K562 (cell line): ENCODE measurements around the gene COX7B. TPM values are rescaled to one million over a fixed set of nuclear protein-coding genes. Genes with fewer than 3 reads are reported as not detected.

Source experiments
- ATF6 ChIP-seq: sonication (generic); formaldehyde crosslinking; IDR thresholded peaks from 2 replicates; pipeline ENCODE4 v1.4.0; 2020; ENCODE audit warnings: mild to moderate bottlenecking, missing genetic modification reagents
- DIDO1 ChIP-seq: fragments of 450-650 bp; IDR thresholded peaks from 2 replicates; pipeline ENCODE4 v1.6.1; 2016; ENCODE audit warnings: low read depth, missing biosample characterization, missing genetic modification characterization
- EZH2 ChIP-seq: IDR thresholded peaks from 2 replicates; pipeline ENCODE4 v1.6.1; 2012; ENCODE audit warnings: low read depth, mild to moderate bottlenecking, inconsistent platforms, low read length, borderline replicate concordance
- FOXK2 ChIP-seq, 2 experiments: fragments of 450-650 bp; IDR thresholded peaks in 1 of 2; conservative IDR thresholded peaks in 1 of 2; 2 replicates each; pipeline ENCODE4 v1.6.1; 2016; ENCODE audit warnings: low read depth in 2 of 2, mild to moderate bottlenecking in 1 of 2
- KAT7 ChIP-seq: sonication (generic); formaldehyde crosslinking; IDR thresholded peaks from 2 replicates; pipeline ENCODE4 v1.8.0; 2022; ENCODE audit warnings: missing genetic modification reagents, mild to moderate bottlenecking, borderline replicate concordance
- MEIS2 ChIP-seq: fragments of 450-650 bp; IDR thresholded peaks from 2 replicates; pipeline ENCODE4 v1.6.1; 2014; ENCODE audit warnings: mild to moderate bottlenecking; ENCODE audit not compliant: partially characterized antibody
- MNT ChIP-seq, 2 experiments: fragments of 450-650 bp; conservative IDR thresholded peaks; 2 replicates each; pipeline ENCODE4 v1.6.1; 2017; ENCODE audit warnings: mild to moderate bottlenecking in 2 of 2, moderate library complexity in 2 of 2
- MYBL2 ChIP-seq, 2 experiments: fragments of 450-650 bp in 1 of 2; sonication (generic) in 1 of 2; formaldehyde crosslinking in 1 of 2; IDR thresholded peaks; 2 replicates each; pipeline versions ENCODE4 v1.6.1 to v1.8.1; 2017 to 2022; ENCODE audit warnings: borderline replicate concordance in 1 of 2, inconsistent platforms in 1 of 2, low read depth in 1 of 2, mild to moderate bottlenecking in 1 of 2, missing genetic modification reagents in 1 of 2, moderate library complexity in 1 of 2
- NBN ChIP-seq: fragments of 450-650 bp; IDR thresholded peaks from 2 replicates; pipeline ENCODE4 v1.6.1; 2016; ENCODE audit warnings: low read depth, mild to moderate bottlenecking
- NKRF ChIP-seq: fragments of 450-650 bp; IDR thresholded peaks from 2 replicates; pipeline ENCODE4 v1.6.1; 2016; ENCODE audit warnings: borderline replicate concordance
- POLR2G ChIP-seq: fragments of 200-400 bp; formaldehyde crosslinking; IDR thresholded peaks from 2 replicates; pipeline ENCODE4 v1.6.1; 2017; ENCODE audit warnings: low read depth, mild to moderate bottlenecking, antibody characterized with exemption, low read length, moderate library complexity
- SMC3 ChIP-seq: conservative IDR thresholded peaks from 2 replicates; pipeline ENCODE4 v1.6.1; 2011; ENCODE audit warnings: low read depth, low read length, improper control_type of control experiment; ENCODE audit not compliant: insufficient read depth
- TEAD2 ChIP-seq: fragments of 450-650 bp; IDR thresholded peaks from 2 replicates; pipeline ENCODE4 v1.6.1; 2016; ENCODE audit warnings: missing genetic modification characterization, control low read depth, missing compliant biosample characterization
- ZNF133 ChIP-seq: fragments of 250-450 bp; sonication (Bioruptor Pico); IDR thresholded peaks from 2 replicates; pipeline ENCODE4 v1.4.0; 2020; ENCODE audit warnings: mild to moderate bottlenecking
- ZNF212 ChIP-seq: fragments of 450-650 bp; formaldehyde crosslinking; IDR thresholded peaks from 2 replicates; pipeline ENCODE4 v1.4.0; 2020; ENCODE audit warnings: mild to moderate bottlenecking
- ZNF263 ChIP-seq: sonication (generic); formaldehyde crosslinking; IDR thresholded peaks from 2 replicates; pipeline ENCODE4 v1.8.0; 2022; ENCODE audit warnings: mild to moderate bottlenecking, missing genetic modification reagents, borderline replicate concordance
- ZNF41 ChIP-seq: fragments of 250-450 bp; sonication (Bioruptor Pico); conservative IDR thresholded peaks from 2 replicates; pipeline ENCODE4 v1.4.0; 2020; ENCODE audit warnings: mild to moderate bottlenecking
- polyA plus RNA-seq, 8 experiments: library from polyadenylated mRNA; depleted of rRNA in 4 of 8; stranded (reverse) in 5 of 8; unstranded in 3 of 8; fragments of >200 nt; fragmentation: Nextera tagmentation in 2 of 8; fragmentation: Illumina TruSeq in 1 of 8; extraction: Ambion mirVana in 2 of 8; extraction: Trizol in 1 of 8; gene quantifications; 2 replicates each; pipeline versions ENCODE4 v1.2.1 to v1.2.3, GENCODE V29; 2011 to 2014; ENCODE audit warnings: inconsistent platforms in 1 of 8, missing spikeins in 1 of 8
- total RNA-seq, 7 experiments: library from RNA; depleted of rRNA in 6 of 7; stranded (reverse); fragments of >200 nt in 6 of 7; fragmentation: Illumina TruSeq in 2 of 7; extraction: Trizol in 2 of 7; gene quantifications; 2 replicates each; pipeline versions ENCODE4 v1.2.1 to v1.2.3, GENCODE V29; 2011 to 2021; ENCODE audit warnings: low replicate concordance in 1 of 7
- TF ChIP-seq, protein P1 (sequence below), 2 experiments: fragments of 450-650 bp in 1 of 2; sonication (generic) in 1 of 2; formaldehyde crosslinking in 1 of 2; IDR thresholded peaks in 1 of 2; conservative IDR thresholded peaks in 1 of 2; 2 replicates each; pipeline versions ENCODE4 v1.6.1 to v1.8.1; 2016 to 2023; ENCODE audit warnings: mild to moderate bottlenecking in 2 of 2, moderate library complexity in 2 of 2, inconsistent platforms in 1 of 2, missing genetic modification reagents in 1 of 2

The COX7B gene
- total and polyA plus RNA-seq, 9 of the 15 experiments (the other 6 are each of a cell fraction or from before 2014, with no cell fraction given), result 549 to 2,891 (median 1,307) TPM

DNA sequence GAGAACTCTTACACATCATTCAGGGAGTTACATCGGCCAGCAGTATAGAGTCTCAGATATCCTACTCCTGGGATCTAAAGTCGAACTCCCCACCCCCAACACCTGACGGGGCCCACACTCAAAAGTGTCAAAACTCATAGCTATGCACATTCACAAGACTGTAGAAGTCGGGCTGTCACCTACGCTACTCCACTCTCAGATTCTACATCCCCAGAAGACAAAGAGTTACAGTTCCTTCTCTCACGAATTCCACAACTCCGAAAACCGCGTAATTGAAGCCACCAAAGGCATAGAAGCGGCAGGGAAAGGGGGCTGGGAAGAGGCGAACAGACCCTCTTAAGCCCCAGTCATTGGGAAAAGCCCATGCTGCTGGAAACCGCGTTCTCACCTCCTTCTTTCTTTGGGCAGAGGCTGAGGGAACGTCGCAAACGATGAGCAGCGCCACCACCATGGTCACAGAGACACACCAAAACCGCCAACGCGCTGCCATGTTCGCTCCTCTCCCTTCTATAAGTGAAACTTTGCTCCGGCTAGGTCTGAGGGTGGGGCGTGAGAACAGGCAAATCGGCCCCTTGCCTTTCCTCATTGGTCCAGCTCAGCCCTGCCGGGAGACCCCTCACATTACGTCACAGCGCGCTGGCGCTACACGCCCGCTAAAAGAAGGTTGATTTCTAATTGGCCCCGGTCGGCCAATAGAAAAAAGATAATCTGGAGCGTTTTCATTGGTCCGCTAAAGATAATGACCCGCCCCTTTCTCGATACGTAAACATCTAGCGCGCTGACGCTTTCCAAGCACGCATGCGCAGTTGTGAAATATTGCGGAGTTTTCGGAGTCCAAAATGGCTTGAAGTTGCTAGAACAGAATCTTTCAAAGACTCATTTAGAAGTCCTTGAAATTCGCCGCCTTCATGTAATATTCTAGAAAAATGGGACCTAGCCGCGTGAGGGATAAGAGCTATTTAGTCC lies 4.1 kb upstream of the COX7B start, which contains the start of gene MAGT1 (continued):
- TF ChIP-seq MYBL2 (IDR thresholded peaks at IDR 0.05; ENCODE audit: low read depth), result no peak
- TF ChIP-seq MYBL2 (CRISPR knock-in tag; IDR thresholded peaks at IDR 0.05; ENCODE audit: borderline replicate concordance), result no peak
- peak; percentile 64; the same call in 1 of the 2 replicates for TF ChIP-seq NBN
- no peak for TF ChIP-seq ZNF212 (CRISPR knock-in tag)
- TF ChIP-seq KAT7 (CRISPR knock-in tag), result no peak
- TF ChIP-seq EZH2, result no peak
- TF ChIP-seq ATF6 (CRISPR knock-in tag), result no peak
- no peak for TF ChIP-seq ZNF41
- TF ChIP-seq MEIS2, result peak; percentile 10
- TF ChIP-seq FOXK2 (conservative IDR thresholded peaks at IDR 0.05 in 1 of 2, IDR thresholded peaks at IDR 0.05 in 1 of 2; ENCODE audit: low read depth in 2 of 2), result peak; percentile 91 to 94
- TF ChIP-seq MNT (conservative IDR thresholded peaks at IDR 0.05), result peak in 1 of 2 experiments; percentile 49; a peak in 1 of 4 replicates
- no peak for TF ChIP-seq TEAD2 (tag)
- no peak for TF ChIP-seq ZNF263 (CRISPR knock-in tag)
- no peak for TF ChIP-seq ZNF133
- TF ChIP-seq SMC3, result no peak
- no peak for TF ChIP-seq DIDO1 (tag)
- TF ChIP-seq POLR2G, result peak; percentile 79
- peak; percentile 62; the same call in 1 of the 2 replicates for TF ChIP-seq NKRF
- TF ChIP-seq, protein P1, sequence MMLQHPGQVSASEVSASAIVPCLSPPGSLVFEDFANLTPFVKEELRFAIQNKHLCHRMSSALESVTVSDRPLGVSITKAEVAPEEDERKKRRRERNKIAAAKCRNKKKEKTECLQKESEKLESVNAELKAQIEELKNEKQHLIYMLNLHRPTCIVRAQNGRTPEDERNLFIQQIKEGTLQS (IDR thresholded peaks at IDR 0.05), result peak; percentile 67
- TF ChIP-seq, protein P1 (CRISPR knock-in tag; conservative IDR thresholded peaks at IDR 0.05), result no peak
